Measurements from ENCODE around the gene SEPSECS.

SEPSECS gene

DNA sequence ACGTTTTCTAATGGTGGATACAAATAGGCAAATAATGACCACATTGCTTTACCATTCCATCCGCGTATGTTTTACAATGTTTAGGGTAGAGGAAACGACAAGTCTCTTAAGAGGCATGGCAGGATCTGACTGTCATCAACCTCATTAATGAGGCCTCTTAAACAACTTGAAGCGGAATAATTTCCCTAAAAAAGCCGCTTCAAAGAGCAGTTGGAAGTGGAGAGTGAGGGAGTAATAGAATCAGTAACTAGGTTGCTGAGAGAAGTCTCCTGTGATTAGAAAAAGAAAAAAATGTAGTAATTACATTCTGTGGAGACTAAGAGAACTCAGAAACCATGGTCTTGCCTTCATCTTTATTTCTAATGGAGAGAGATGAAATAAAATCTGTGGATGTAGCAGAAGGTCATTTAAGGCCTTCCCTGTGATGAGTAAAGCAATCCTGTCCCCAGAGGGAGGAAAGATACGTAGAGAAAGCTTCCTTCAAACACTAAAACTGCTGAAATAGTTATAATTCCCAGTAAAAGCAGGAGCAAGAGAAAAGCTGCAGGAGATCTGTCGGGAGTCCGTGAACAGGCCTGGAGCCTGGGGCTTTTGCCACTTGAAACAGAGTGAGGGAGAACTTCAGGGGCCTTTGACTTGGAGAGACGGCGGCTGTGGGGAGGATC lies 11.1 kb upstream of the SEPSECS start:
- in situ Hi-C loops (cut with MboI; ENCODE audit: low sequenced_read_pairs, unreplicated experiment) = no loop called here
- no peak for DNase-seq (ENCODE audit: low spot score)
- TF ChIP-seq, protein P1, sequence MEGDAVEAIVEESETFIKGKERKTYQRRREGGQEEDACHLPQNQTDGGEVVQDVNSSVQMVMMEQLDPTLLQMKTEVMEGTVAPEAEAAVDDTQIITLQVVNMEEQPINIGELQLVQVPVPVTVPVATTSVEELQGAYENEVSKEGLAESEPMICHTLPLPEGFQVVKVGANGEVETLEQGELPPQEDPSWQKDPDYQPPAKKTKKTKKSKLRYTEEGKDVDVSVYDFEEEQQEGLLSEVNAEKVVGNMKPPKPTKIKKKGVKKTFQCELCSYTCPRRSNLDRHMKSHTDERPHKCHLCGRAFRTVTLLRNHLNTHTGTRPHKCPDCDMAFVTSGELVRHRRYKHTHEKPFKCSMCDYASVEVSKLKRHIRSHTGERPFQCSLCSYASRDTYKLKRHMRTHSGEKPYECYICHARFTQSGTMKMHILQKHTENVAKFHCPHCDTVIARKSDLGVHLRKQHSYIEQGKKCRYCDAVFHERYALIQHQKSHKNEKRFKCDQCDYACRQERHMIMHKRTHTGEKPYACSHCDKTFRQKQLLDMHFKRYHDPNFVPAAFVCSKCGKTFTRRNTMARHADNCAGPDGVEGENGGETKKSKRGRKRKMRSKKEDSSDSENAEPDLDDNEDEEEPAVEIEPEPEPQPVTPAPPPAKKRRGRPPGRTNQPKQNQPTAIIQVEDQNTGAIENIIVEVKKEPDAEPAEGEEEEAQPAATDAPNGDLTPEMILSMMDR (IDR thresholded peaks at IDR 0.05; ENCODE audit: borderline replicate concordance, control extremely low read depth, extremely low read depth, insufficient read depth, missing control alignments) = no peak

DNA sequence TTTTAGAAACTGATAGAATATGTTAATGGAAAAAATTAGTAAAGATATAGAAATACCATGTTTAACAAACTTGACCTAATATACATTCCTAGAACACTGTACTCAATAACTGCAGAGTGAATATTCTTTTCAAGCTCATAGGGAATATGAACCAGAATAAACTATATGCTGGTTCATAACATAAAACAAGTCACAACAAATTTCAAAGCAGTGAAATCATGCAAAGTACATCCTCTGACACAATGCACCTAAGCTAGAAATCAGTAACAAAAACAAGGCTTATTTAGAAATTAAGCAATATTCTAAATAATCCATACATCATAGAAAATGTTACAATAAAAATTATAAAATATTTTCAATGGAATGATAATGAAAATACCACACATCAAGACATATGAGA lies 9.2 kb upstream of the SEPSECS start:
- in situ Hi-C loops (cut with MboI; ENCODE audit: low sequenced_read_pairs, unreplicated experiment) = no loop called here
- DNase-seq (ENCODE audit: low spot score) = no peak
- TF ChIP-seq, protein P1 (IDR thresholded peaks at IDR 0.05; ENCODE audit: borderline replicate concordance, control extremely low read depth, extremely low read depth, insufficient read depth, missing control alignments) = no peak

DNA sequence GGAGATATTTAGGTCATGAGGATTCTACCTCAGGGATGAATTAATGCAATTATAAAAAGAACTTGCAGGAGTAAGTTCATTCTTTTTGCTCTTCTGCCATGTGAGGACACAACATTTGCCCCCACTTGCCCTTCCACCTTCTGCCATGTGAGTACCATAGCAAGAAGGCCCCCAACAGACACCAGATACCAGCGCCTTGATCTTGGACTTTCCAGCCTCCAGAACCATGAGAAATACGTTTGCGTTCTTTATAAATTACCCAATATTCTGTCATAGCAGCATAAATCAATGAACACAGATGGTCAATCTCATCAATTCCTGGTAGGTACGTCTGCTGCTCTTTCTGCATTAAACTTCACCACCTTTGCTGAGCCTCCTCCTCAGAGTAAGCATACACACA lies 5.7 kb upstream of the SEPSECS start:
- TF ChIP-seq, protein P1 (IDR thresholded peaks at IDR 0.05; ENCODE audit: borderline replicate concordance, control extremely low read depth, extremely low read depth, insufficient read depth, missing control alignments) = no peak
- in situ Hi-C loops (cut with MboI; ENCODE audit: low sequenced_read_pairs, unreplicated experiment) = no loop called here

DNA sequence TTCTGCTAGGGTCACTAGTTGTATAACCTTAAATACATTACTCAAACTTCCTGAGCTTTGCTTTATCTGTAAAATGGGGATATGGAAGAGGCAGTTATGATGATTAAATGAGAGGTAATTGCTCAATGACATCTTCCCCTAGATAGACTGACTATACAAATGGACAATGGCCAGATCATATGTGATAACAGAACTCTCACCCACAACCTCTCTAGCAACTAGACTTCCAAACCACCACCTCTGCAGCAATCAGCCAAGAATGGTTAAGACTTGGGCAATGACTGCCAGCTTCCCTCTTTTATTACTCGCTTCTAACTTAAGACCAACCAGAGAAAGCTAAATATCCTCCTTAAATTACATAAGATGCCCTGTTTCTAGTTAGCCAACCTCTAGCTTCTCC lies 2.9 kb upstream of the SEPSECS start:
- TF ChIP-seq, protein P1 (IDR thresholded peaks at IDR 0.05; ENCODE audit: borderline replicate concordance, control extremely low read depth, extremely low read depth, insufficient read depth, missing control alignments) = no peak
- in situ Hi-C loops (cut with MboI; ENCODE audit: low sequenced_read_pairs, unreplicated experiment) = no loop called here
- no peak for DNase-seq (ENCODE audit: low spot score)

More for the DNA sequence above, 5.7 kb upstream of the SEPSECS start:
- no peak for DNase-seq (ENCODE audit: low spot score)

DNA sequence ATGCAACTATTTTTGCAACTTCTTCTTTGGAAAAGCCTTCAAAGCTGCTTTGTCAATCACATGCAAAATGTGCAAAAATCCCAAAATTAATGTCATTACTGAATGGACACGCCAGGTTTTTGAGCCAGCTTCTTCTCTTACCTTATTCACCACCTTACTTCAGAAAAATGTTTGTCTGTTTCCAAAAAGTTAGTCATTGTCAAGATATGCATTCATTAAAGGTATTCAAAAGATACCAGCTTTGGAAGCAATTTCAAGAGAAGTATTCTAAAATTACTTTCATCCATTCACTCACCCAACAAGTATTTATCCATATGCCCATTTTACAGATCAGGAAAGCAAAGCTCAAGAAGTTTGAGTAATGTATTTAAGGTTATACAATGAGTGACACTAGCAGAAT lies 2.3 kb upstream of the SEPSECS start:
- in situ Hi-C loops (cut with MboI; ENCODE audit: low sequenced_read_pairs, unreplicated experiment) = no loop called here
- TF ChIP-seq, protein P1 (IDR thresholded peaks at IDR 0.05; ENCODE audit: borderline replicate concordance, control extremely low read depth, extremely low read depth, insufficient read depth, missing control alignments) = no peak

DNA sequence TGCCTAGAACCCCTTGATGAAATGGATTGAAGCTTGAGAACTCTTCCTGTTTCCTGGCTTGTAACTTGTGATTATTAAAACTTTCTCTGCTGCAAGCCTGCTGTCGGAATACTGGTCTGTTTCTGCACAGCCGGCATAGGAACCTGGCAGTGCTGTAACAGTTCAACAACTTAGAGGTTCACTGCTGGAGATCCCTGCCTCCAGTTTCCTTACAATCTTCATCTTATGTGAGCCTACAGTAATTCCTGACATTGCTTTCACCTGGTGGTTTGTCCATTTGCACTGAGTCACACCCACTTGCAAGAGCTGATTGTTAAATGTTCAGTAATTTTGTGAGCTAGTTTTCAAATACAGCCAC lies 1.3 kb upstream of the SEPSECS start:
- in situ Hi-C loops (cut with MboI; ENCODE audit: low sequenced_read_pairs, unreplicated experiment) = no loop called here
- no peak for DNase-seq (ENCODE audit: low spot score)
- TF ChIP-seq, protein P1 (IDR thresholded peaks at IDR 0.05; ENCODE audit: borderline replicate concordance, control extremely low read depth, extremely low read depth, insufficient read depth, missing control alignments) = no peak

More for the DNA sequence above, 2.3 kb upstream of the SEPSECS start:
- DNase-seq (ENCODE audit: low spot score) = no peak

Measured in GM13976 (cell line).